ENCODE results near the gene BEND7.

Gene BEND7

GRCh38 chr10:13520194-13520593 lies 8.6 kb downstream of the BEND7 start:
- no peak for TF ChIP-seq CTCF (conservative IDR thresholded peaks at IDR 0.05; ENCODE audit: low read depth, low read length)
- H3K4me3 ChIP-seq (ENCODE audit: low read depth, low read length), result no peak overlapping the region
- no peak for DNase-seq (ENCODE audit: low read depth)

- peak; percentile 45 for DNase-seq (ENCODE audit: low read depth)
Measured at GRCh38 chr10:13518076-13518692, 10.6 kb downstream of the BEND7 start.

GRCh38 chr10:13517675-13518074 lies 11.1 kb downstream of the BEND7 start:
- no peak for TF ChIP-seq CTCF (conservative IDR thresholded peaks at IDR 0.05; ENCODE audit: low read depth, low read length)
- no peak overlapping the region for H3K4me3 ChIP-seq (ENCODE audit: low read depth, low read length)
- no peak for DNase-seq (ENCODE audit: low read depth)

More at GRCh38 chr10:13518076-13518692, 10.6 kb downstream of the BEND7 start:
- TF ChIP-seq CTCF (conservative IDR thresholded peaks at IDR 0.05; ENCODE audit: low read depth, low read length), result peak; percentile 73
- no peak overlapping the region for H3K4me3 ChIP-seq (ENCODE audit: low read depth, low read length)

- DNase-seq (ENCODE audit: low read depth), result no peak
- H3K4me3 ChIP-seq (ENCODE audit: low read depth, low read length), result no peak overlapping the region
- no peak for TF ChIP-seq CTCF (conservative IDR thresholded peaks at IDR 0.05; ENCODE audit: low read depth, low read length)
Measured at GRCh38 chr10:13516176-13516575, 12.6 kb downstream of the BEND7 start.

- H3K4me3 ChIP-seq (ENCODE audit: low read depth, low read length), result no peak overlapping the region
- no peak for TF ChIP-seq CTCF (conservative IDR thresholded peaks at IDR 0.05; ENCODE audit: low read depth, low read length)
- no peak for DNase-seq (ENCODE audit: low read depth)
Measured at GRCh38 chr10:13515467-13515866, 13.3 kb downstream of the BEND7 start.

GRCh38 chr10:13514296-13514695 lies 14.5 kb downstream of the BEND7 start:
- no peak for DNase-seq (ENCODE audit: low read depth)
- H3K4me3 ChIP-seq (ENCODE audit: low read depth, low read length), result no peak overlapping the region
- no peak for TF ChIP-seq CTCF (conservative IDR thresholded peaks at IDR 0.05; ENCODE audit: low read depth, low read length)

GRCh38 chr10:13512564-13512963 lies 16.2 kb downstream of the BEND7 start:
- TF ChIP-seq CTCF (conservative IDR thresholded peaks at IDR 0.05; ENCODE audit: low read depth, low read length), result no peak
- H3K4me3 ChIP-seq (ENCODE audit: low read depth, low read length), result no peak overlapping the region
- DNase-seq (ENCODE audit: low read depth), result no peak
